GM13976 (cell line): ENCODE data around the gene AUH.

Experiments
- DNase-seq: peaks from one replicate; pipeline ENCODE4 v3.0.0; 2012; ENCODE audit warnings: low spot score
- CTCF ChIP-seq: IDR thresholded peaks from 2 replicates; pipeline ENCODE4 v1.5.1; 2012; ENCODE audit warnings: borderline replicate concordance, mild to moderate bottlenecking; ENCODE audit not compliant: insufficient read depth; ENCODE audit errors: extremely low read depth, missing control alignments, control extremely low read depth
- in situ Hi-C: fragments of 300-500 bp; cut with MboI; formaldehyde crosslinking; loops from one replicate; pipeline ENCODE4 v1.12.0; 2022; ENCODE audit warnings: low sequenced_read_pairs, mixed read lengths, inconsistent platforms; ENCODE audit not compliant: unreplicated experiment

The AUH gene

GRCh38 chr9:91196103-91196950, 165.4 kb downstream of the AUH start:
- TF ChIP-seq CTCF: no peak
- no peak for DNase-seq
- in situ Hi-C loops: no loop called here

- in situ Hi-C loops: no loop called here
- DNase-seq: no peak
- TF ChIP-seq CTCF: no peak
Measured at GRCh38 chr9:91195372-91196012, 166.2 kb downstream of the AUH start.

GRCh38 chr9:91193658-91194391, 167.9 kb downstream of the AUH start:
- peak; percentile 78 for DNase-seq
- no peak for TF ChIP-seq CTCF
- in situ Hi-C loops: no loop called here

GRCh38 chr9:91193087-91193657, 168.5 kb downstream of the AUH start:
- in situ Hi-C loops: no loop called here
- TF ChIP-seq CTCF: no peak
- DNase-seq: no peak

- in situ Hi-C loops: no loop called here
- DNase-seq: no peak
- no peak for TF ChIP-seq CTCF
Measured at GRCh38 chr9:91192381-91193086, 169.2 kb downstream of the AUH start.
